ENCODE results near the gene AGAP5.
A peak's percentile ranks its signal among the peaks of the same experiment; 100 is the strongest.

The AGAP5 gene

DNA sequence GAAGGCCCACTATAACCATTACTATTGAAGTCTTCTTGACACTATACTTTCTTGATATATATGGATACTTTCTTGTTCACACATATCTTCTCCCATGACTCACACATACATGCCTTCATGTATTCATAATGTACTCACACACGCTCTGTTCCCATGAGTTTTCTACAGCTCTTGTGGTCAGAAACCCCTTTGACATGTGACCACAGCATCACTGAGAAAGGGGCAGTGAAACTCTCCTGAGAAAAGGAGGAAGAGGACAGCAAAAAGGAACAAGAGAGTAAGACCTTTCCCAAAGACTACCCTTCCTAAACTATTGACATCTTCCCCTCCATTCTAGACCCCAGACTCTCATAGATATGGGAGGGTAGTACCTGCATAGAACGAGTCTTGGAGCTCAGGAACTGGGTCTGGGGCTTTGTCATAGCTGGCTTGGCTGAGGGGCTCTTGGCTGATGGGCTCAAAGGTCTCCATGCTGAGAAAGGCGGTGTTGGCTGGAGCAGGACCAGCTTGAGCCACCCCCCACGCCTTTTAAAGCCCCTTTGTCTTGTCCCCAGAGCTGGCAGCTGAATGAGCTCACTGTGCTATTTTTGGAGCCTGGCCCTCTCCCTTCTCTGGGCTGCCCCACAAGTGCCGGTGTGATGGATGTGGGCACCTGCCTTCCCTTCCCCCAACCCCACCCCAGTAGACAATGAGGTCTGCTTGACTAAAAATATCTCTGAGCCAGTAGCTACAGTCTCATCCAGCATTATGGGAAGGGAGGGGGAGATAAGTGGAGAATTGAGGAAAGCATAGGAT lies 47.2 kb downstream of the AGAP5 start:
- peak in 1 of 3 experiments; percentile 45 for DNase-seq

DNA sequence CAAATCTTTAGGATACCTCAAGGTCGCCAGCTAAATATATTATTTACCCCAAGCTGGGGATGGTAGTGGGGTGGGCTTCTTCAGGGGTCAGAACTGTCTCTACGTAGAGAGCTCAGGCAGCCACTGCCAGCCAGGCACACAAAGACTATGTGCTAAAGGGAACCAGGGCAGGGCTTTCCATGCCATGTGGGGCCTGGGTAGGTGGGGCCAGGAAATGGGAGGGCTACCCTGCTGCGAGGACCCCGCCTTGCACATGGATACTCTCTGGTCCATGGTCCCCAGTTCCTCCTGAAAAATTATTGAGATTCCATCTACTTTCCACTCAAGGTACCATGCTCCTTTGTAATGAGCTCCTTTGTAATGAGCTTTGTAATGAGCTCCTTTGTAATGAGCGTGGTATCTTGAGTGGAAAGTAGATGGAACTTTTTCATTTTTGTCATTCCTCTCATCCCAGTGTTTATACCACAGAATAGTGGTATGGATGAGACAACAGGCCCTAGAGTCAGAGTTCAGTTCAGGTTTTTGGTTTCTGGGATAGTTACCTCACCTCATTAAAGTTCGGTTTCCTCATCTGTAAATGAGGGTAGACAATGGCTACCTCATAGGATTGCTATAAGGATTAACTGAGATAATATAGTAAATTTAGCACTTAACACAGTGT lies 47.9 kb downstream of the AGAP5 start:
- DNase-seq, result no peak

DNA sequence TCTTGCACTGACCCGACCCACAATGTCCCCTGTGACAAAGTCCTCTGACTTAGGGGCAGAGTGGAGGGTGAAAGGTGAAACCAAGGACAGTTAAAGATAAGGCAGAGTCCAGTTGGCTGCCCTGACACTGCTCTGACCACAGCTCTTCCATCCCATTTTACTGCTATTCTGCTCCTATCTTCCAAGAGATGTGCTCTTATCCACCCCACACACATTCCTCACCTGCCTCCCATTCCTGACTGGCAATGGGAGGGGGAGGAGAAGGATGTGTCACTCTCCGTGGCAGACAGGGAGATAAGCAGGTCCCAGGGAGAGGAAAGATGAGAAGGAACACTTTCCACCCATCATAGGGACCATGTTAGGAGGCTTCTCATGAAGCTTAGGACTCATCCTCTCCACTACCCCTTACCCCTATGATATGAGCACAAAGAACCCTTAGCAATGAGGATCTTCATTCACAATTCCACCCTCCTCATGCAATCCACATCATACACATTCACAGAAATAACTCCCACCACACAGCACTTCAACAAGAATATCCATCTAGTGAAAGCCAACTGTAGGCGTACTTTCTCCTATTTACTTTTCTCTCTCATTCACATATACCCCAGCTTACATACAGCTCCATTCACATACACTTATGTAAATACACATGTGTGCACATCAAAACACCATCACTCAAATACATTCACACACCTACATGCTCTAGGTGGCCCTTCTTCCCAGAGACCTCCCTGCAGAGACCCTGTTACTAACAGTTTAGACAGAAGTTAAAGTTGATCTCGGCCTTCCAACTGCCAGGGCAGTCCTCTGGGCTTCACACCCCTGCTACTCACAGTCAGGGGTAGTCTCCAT lies 48.7 kb downstream of the AGAP5 start:
- DNase-seq, result no peak

DNA sequence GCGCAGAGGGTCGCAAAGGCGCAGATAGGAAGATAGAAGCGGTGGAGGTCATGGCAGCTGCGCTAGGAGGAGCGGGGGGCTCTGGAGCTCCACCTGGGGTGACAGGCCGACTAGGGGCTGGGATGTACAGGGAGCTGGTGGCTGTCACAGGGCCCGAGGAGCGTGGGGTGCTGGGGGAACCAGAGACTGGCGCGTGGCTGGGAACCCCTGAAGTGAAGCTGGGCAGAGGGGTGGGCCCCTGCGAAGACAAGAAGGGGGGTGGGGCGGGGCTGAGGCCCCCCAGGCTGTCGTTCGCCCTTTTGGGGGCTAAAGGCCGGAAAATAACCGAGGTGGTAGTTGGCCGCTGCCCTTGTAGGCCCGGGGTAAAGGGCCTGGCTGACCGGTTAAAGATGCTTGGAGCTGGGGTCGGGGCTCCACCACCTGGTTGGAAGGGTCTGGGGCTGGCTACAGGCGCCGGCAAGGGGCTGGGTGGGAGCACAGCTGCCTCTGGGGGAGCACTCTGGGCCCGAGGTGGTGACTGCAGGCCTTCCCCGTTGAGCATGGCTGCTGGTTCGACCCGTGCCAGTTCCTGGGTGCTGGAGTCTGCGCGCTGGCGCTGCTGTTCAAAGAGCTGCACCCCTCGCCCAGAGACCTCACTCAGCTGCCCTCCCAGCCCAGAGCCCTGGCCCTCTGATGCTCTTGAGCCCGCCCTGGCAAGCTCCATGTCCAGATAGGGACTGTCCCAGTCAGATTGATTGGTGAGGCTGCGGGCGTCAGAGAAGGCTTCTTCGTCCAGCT lies 49.8 kb downstream of the AGAP5 start:
- no peak for DNase-seq

DNA sequence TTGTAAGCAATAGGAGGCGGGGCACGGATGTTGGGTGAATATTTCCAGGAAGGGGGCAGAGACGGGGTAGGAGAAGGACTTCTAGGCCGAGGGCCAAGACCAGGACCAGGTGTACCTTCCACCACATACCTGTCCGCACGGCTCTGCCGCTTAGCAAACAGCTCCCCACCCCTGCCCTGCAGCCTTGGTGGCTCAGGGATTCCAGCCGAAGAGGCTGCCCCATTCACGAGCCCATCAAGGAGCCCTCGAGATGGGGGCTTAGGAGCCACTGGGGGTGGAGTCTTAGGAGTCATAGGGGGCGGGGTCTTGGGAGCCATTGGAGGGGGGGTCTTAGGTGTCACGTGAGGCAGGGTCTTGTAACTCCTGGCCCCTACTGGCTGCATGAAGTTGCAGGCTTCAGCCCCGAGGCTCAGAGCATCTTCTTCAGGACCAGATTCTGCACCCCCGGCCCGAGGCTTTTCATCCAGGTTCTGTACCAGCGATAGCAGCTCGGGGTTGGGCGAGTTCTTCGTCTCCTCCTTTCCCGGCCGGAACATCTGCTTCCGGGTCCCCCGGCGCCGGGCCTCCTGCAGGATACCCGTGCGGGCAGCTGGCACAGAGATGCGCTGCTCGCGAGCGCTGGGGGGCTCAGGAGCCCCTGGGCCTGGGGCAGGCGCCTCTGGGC lies 50.6 kb downstream of the AGAP5 start:
- DNase-seq, result no peak

DNA sequence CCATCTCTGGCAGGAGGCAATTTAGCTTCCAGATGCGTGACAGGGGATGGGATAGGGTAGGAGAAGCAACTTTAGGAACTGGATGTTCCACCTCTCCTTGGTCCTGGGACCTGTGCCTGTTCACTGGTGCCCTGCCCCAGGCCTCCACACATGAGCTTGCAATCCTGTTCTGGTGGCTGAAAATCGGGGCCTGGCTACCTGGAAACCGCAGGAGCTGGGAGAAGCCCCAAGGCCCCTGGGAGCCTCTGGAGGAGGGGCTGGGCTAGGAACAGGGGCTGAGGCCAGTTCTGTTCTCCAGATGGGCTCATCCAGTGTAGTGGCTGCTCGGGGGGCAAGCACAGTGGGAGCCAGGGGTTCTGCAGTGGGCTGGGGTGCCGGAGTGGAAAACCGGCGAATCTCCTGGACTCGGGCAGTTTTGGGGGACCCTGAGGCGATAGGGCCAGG lies 51.3 kb downstream of the AGAP5 start:
- DNase-seq, result no peak

DNA sequence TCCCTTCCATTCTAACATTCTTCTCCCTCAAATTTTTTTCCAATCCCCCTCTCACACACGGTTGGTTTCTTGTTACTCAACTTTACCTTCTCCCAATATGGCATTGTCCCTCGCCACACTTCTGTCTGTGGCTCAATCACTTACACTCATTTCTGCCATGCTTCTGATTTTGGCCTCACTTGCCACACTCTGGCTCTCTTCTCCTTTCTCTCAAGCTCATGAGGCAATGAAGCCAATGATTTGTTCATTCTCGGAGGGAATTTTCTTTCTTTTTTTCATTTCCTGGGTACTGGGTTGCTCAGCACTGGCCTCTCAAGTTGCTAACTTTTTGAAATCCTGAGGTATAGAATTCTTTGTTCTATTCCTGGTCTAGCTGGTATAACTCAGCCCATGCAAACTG lies 52.7 kb downstream of the AGAP5 start:
- DNase-seq, result no peak

DNA sequence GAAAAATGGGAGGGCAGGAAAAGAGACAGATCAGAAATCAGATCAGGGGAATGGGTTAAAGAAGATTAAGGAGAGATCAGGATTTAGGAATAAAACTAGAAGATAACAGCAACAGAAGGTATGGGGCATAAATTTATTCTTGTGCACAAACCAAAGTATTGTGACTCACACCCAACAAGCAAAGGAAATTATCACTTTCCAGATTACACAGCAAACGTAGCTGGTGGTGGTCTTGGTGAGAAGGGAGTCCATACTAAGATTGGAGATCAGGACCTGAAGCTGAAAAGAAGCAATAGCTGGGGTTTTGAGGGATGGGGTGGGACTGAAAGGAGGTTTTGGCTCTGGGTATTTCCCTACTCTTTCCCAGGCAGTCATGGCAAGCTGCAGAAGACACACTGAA lies 53.1 kb downstream of the AGAP5 start:
- DNase-seq, result no peak

DNA sequence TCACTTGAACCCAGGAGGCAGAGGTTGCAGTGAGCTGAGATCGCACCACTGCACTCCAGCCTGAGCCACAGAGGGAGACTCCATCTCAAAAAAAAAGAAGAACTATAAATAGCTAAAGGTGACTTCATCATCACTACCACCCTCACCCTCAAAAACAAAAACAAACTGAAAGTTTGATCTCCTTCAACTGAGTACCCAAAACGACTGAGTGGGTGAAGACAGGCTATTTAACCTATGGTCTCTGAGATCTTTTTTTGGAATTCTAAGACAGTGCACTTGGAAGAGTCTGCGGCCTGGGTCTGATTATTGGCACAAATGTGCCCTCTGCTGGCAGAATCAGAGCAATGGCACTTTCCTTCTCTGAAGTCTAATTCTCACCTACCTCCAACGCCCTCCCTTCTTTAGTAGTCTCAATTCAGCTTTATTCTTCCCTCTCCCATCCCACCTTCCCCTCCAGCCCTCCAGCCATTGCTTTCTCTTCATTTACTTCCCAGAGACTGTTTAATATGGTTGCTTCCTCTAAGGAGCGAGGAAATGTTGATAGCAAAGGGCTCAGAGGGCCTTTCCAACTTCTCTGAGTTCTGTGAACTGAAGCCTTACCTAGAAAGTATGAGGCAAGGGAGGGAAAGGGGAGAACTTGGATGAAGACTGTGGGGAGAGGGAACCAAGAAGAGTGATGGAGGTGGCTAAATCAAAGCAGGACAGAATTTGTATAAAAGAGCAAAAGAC lies 53.7 kb downstream of the AGAP5 start:
- DNase-seq, result peak; percentile 22 to 72 (median 48)

DNA sequence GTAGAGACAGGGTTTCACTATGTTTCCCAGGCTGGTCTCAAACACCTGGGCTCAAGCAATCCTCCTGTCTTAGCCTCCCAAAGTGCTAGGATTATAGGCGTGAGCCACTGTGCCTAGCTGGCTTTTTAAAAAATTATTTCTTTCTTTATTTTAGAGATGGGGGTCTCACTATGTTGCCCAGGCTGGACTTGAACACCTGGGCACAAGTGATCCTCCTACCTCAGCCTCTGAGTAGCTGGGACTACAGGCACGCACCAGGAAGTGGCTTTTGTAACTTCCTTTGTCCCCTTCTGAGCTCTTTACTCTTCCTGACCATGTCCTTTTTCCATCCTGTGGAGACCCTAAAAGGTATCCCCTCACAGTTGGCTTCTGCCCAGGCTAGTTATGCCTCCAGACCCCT lies 54.5 kb downstream of the AGAP5 start:
- DNase-seq, result no peak

DNA sequence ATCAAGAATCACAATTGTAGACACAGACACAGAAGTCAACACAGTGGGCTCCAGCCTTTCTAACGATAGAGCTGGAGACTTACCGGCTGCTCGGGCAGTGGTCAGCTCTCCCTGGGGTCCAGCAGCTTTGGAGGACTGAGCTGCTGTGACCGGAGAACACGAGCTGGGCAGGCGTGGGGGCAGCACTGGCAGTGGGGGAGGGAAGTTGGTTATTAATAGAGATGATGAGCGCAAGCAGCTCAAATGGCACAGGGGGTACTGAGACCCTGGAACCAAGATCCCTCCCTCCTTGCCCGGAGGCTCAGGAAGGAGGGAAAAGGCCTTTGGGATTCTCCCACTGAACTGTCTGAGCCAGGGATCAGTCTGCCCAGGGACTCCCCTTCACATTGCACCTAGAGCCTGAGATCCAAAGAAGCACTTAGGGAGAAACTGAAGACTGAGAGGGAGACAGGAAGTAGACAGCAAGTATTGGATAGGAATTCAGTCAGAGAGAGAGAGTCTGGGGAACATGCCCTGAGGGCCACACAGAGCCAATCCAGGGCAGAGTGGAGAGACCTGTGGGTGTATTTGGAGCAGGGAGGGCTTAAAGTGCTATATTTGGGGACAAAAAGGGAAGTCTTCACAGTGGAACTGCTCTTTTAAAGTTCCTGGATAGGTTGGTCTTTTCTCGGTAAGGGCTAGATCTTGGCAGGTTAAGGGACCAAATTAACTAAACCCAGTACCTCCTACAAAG lies 56.4 kb downstream of the AGAP5 start, which contains the start of gene MYOZ1:
Gene MYOZ1, minus strand, starts transcription at position 147 of the 733 bp plus-strand sequence. CDS start 1,457 bp downstream, outside the sequence.
- DNase-seq, result no peak

DNA sequence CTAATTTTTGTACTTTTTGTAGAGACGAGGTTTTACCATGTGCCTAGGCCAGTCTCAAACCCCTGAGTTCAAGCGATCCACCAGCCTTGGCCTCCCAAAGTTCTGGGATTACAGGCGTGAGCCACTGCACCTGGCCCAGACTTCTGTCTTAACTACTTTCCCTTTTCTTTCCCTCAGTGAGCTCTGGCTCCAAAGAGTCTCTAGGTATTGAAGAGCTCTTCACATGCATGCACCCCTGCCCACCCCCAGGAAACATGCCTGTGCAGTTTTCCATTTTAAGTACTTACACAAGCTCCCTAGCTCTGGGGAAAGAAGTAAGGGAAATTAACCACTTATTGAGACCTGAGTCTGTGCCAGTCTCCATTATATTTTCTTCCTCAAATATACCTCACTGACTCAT lies 58.6 kb downstream of the AGAP5 start:
- DNase-seq, result no peak

DNA sequence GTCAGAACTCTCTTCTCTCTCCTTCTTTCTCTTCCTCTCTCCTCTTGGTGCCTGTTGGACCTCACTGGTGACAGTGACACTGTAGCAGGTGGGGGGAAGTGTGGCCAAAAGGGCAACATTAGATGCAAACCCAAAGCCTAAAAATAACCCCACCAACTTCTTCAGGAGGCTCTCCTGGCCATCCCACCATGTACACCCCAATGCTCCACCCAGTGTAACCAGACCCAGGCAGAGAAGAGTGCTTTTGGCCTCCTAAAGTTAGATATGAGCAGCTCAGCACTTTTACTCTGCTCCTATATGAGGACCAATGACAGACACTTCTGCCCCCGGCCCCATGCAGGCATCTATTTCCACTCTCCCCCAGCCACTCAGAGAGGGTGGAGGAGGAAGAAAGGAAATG lies 62.1 kb downstream of the AGAP5 start:
- DNase-seq, result no peak

DNA sequence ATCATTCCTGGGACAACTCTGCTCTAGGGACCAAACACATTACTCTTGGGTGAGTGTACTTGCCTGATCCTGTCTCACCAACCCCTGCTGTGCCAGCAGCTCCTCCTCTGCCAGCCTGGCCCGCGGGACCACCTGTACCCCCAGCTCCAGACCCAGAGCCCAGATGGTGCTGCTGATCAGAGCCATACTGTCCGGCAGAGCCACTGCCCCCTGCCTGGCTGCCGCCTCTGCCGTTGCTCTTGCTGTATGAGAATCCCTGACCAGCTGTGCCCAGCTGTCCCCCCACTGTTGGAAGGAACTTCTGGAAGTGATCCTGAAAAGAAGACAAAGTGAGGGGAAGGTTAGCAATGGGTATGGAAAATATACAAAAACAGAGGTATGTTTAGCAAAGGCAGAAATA lies 63.5 kb downstream of the AGAP5 start:
- DNase-seq, result no peak

DNA sequence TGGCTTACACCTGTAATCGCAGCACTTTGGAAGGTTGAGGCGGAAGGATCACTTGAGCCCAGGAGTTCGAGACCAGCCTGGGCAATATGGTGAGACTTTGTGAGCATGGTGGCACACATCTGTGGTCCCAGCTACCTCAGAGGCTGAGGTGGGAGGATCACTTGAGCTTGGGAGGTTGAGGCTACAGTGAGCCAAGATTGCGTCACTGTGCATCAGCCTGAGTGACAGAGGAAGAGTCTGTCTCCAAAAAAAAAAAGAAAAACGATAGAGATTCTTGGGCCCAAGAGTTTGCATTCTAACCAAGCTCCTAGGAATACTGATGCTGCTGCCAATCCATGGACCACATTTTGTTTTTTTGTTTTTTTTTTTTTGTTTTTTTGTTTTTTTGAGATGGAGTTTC lies 68.7 kb downstream of the AGAP5 start:
- DNase-seq, result no peak

DNA sequence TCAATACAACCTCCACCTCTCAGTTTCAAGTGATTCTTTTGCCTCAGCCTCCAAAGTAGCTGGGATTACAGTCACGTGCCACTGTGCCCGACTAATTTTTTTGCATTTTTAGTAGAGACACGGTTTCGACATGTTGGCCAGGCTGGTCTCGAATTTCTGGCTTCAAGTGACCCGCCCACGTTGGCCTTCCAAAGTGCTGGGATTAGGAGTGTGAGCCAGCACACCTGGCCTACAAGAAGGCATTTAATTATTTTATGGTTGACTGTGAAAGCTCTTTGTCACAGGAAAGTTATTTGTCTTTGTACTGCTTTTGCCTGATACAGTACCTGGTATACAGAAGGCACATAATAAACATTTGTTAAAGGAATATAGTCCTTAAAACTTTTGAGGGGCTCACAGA lies 69.5 kb downstream of the AGAP5 start:
- peak in 1 of 3 experiments; percentile 3 for DNase-seq

DNA sequence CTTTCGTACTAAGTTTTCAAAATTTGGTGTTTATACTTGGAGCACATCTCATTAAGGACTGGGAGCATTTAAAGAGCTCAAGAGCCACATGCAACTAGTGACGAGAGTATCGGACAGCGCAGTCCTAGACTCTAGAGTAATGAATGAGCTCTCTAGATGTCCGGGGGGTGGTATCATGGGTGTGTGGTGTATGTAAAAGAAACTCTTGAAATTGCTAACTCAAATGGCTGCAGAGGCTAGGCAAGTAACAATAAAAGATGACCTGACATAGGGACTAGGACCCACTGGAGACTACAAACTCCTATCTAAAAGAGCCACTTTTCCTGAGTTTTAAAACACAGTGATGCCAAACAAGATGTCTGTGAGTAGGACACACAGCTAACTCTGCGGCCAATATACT lies 70.6 kb downstream of the AGAP5 start:
- no peak for DNase-seq

DNA sequence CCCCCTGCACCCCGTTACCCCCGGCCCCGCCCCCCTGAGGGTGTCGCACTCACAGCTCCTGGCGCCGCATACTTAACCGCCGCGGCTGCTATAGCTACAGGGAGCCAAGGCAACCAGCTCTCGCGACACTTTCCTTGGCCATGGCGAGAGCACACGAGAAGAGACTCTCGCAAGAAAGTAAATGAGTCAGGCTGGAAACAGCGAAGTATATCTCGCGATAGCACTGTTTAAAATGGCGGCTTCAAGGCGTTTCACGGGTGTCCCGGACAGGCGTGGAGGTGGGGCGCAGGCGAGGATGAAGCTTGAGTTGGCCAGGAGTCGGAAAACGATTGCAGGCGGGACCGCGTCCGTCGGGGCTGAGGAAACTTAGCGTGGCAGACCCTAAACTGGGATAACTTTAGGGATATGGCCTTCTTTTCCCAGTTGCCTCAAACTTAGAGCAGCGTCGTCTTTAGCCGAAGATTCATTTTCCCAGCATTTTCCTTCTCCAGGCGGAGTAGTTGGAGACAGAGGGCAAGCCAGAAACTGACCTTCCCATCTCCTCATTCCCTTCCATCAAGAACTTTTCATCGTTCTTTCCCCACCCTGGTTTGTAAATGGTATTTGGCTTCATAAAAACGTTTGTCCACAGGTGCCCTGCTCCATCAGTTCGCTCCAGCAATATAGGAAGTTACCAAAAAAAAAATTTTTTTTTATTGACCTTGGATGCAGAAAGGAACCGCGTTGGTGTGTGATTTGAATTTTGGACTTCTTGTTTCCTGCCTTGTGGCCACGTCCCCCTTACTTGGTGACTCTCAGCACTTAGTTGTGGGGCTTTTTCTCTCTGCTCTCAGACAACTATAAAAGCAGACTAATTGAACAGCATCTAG lies 71.8 kb downstream of the AGAP5 start:
- peak; percentile 90 to 96 (median 93) for DNase-seq

Measured in NCI-H1417 (cell line).